Central memory CD4-positive, alpha-beta T cell (primary cell): Measurements from ENCODE around the gene ENTR1.

Experiments used
- DNase-seq: peaks from one replicate; pipeline ENCODE4 v3.0.0; 2022

ENTR1 gene

GRCh38 chr9:136395020-136395340, 15.4 kb downstream of the ENTR1 start:
- DNase-seq = no peak

GRCh38 chr9:136394312-136395019, 15.9 kb downstream of the ENTR1 start:
- DNase-seq = no peak

- no peak for DNase-seq
These were observed 16.9 kb downstream of the ENTR1 start for GRCh38 chr9:136393531-136393930.

- DNase-seq = no peak
These were observed 17.6 kb downstream of the ENTR1 start for GRCh38 chr9:136392538-136393449.

GRCh38 chr9:136391737-136392537, 18.5 kb downstream of the ENTR1 start:
- DNase-seq = no peak

- no peak for DNase-seq
These were observed 21.0 kb downstream of the ENTR1 start for GRCh38 chr9:136389396-136389795.

- DNase-seq = no peak
These were observed 23.2 kb downstream of the ENTR1 start for GRCh38 chr9:136387217-136387616.

- no peak for DNase-seq
These were observed 24.4 kb downstream of the ENTR1 start for GRCh38 chr9:136386018-136386417.

GRCh38 chr9:136385015-136385414, 25.4 kb downstream of the ENTR1 start:
- peak; percentile 69 for DNase-seq

- no peak for DNase-seq
These were observed 27.0 kb downstream of the ENTR1 start for GRCh38 chr9:136383436-136383835.

GRCh38 chr9:136381966-136382513, 28.4 kb downstream of the ENTR1 start:
- no peak for DNase-seq

GRCh38 chr9:136381311-136381710, 29.1 kb downstream of the ENTR1 start:
- DNase-seq = no peak

- no peak for DNase-seq
These were observed 30.0 kb downstream of the ENTR1 start for GRCh38 chr9:136380381-136380780.

GRCh38 chr9:136379891-136380290, 30.5 kb downstream of the ENTR1 start:
- DNase-seq = no peak

- no peak for DNase-seq
These were observed 31.0 kb downstream of the ENTR1 start for GRCh38 chr9:136379401-136379800.

GRCh38 chr9:136379003-136379287, 31.5 kb downstream of the ENTR1 start:
- DNase-seq = no peak

GRCh38 chr9:136378170-136379002, 32.0 kb downstream of the ENTR1 start:
- no peak for DNase-seq

- no peak for DNase-seq
These were observed 32.9 kb downstream of the ENTR1 start for GRCh38 chr9:136377341-136378169.

GRCh38 chr9:136376457-136376856, 34.0 kb downstream of the ENTR1 start:
- no peak for DNase-seq

GRCh38 chr9:136375096-136375495, 35.3 kb downstream of the ENTR1 start:
- no peak for DNase-seq

- no peak for DNase-seq
These were observed 36.2 kb downstream of the ENTR1 start for GRCh38 chr9:136374183-136374575.
